Bone marrow (tissue), 2 donors: ENCODE measurements around the gene SKI.

Source experiments
- DNase-seq, 2 donors: peaks; one replicate each; lab custom pipeline; 2025; lab: John Stamatoyannopoulos, UW

Gene SKI

GRCh38 chr1:2229911-2230731 is 2.0 kb downstream of the SKI start:
- DNase-seq = no peak

- no peak for DNase-seq
Measured at GRCh38 chr1:2230781-2231531, 2.8 kb downstream of the SKI start.

- DNase-seq = no peak
Measured at GRCh38 chr1:2231532-2232254, 3.6 kb downstream of the SKI start.

GRCh38 chr1:2232255-2232915 is 4.3 kb downstream of the SKI start:
- DNase-seq = no peak

GRCh38 chr1:2232916-2233438 is 4.9 kb downstream of the SKI start:
- DNase-seq = no peak

- no peak for DNase-seq
Measured at GRCh38 chr1:2233468-2233867, 5.3 kb downstream of the SKI start.

GRCh38 chr1:2233997-2234761 is 6.1 kb downstream of the SKI start:
- peak; percentile 70 to 71 for DNase-seq

GRCh38 chr1:2234762-2235113 is 6.6 kb downstream of the SKI start:
- DNase-seq = peak in 1 of 2 donors; percentile 51

- DNase-seq = no peak
Measured at GRCh38 chr1:2235300-2235998, 7.3 kb downstream of the SKI start.

- DNase-seq = no peak
Measured at GRCh38 chr1:2236695-2237677, 8.9 kb downstream of the SKI start.

GRCh38 chr1:2237773-2238172 is 9.7 kb downstream of the SKI start:
- DNase-seq = no peak

- DNase-seq = no peak
Measured at GRCh38 chr1:2238361-2239012, 10.4 kb downstream of the SKI start.

- no peak for DNase-seq
Measured at GRCh38 chr1:2239013-2239370, 10.9 kb downstream of the SKI start.

- DNase-seq = no peak
Measured at GRCh38 chr1:2239384-2239985, 11.4 kb downstream of the SKI start.

GRCh38 chr1:2240270-2241156 is 12.4 kb downstream of the SKI start:
- DNase-seq = no peak

- DNase-seq = no peak
Measured at GRCh38 chr1:2241820-2242219, 13.7 kb downstream of the SKI start.
